ENCODE results near the gene CAMTA1.

DNA sequence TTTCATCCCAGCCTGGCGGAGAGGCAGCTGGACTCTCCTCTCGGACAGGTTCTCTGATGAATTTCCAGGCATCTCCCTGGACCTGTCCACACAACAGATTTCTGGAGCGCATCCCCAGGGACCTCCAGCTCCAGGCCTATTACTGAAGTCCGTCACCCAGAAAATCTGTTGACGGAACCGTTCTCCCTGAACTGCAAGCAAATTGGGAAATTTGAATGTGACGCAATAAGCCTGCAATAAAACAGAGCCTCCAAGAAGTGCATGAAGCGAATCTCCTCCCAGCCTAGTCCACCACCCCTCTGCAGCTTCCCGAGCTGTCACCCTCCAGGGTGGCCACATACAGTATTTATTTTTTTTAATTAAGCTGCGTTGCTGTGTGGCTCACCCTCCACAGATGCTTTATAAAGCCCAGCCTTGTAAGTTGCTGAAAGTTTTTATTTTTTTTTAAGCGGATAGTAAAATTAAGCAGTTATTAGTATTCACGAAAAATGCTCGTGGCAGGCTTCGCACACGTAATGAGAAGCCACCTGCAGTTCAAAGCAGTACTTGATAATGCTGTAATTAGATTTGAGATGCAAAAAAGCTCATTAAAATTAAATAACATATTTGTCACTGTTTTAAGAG is 173.3 kb downstream of the CAMTA1 start:
- TF ChIP-seq, protein P1, sequence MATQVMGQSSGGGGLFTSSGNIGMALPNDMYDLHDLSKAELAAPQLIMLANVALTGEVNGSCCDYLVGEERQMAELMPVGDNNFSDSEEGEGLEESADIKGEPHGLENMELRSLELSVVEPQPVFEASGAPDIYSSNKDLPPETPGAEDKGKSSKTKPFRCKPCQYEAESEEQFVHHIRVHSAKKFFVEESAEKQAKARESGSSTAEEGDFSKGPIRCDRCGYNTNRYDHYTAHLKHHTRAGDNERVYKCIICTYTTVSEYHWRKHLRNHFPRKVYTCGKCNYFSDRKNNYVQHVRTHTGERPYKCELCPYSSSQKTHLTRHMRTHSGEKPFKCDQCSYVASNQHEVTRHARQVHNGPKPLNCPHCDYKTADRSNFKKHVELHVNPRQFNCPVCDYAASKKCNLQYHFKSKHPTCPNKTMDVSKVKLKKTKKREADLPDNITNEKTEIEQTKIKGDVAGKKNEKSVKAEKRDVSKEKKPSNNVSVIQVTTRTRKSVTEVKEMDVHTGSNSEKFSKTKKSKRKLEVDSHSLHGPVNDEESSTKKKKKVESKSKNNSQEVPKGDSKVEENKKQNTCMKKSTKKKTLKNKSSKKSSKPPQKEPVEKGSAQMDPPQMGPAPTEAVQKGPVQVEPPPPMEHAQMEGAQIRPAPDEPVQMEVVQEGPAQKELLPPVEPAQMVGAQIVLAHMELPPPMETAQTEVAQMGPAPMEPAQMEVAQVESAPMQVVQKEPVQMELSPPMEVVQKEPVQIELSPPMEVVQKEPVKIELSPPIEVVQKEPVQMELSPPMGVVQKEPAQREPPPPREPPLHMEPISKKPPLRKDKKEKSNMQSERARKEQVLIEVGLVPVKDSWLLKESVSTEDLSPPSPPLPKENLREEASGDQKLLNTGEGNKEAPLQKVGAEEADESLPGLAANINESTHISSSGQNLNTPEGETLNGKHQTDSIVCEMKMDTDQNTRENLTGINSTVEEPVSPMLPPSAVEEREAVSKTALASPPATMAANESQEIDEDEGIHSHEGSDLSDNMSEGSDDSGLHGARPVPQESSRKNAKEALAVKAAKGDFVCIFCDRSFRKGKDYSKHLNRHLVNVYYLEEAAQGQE (IDR thresholded peaks at IDR 0.05; ENCODE audit: insufficient read depth in 1 of 2, low read depth in 2 of 2, low read length in 1 of 2), result no peak
- TF ChIP-seq POLR2AphosphoS5 (IDR thresholded peaks at IDR 0.05; ENCODE audit: low read depth, low read length), result no peak
